GM19043 (cell line): Measurements from ENCODE around the gene EFCAB6.

Experiments
- ATAC-seq: cut with Tn5 transposase; IDR thresholded peaks from one replicate; pipeline ENCODE4 v1.9.1; 2021; ENCODE audit warnings: low read depth; ENCODE audit not compliant: unreplicated experiment

EFCAB6 gene

GRCh38 chr22:43490311-43490710 is 321.8 kb downstream of the EFCAB6 start:
- no peak for ATAC-seq

DNA sequence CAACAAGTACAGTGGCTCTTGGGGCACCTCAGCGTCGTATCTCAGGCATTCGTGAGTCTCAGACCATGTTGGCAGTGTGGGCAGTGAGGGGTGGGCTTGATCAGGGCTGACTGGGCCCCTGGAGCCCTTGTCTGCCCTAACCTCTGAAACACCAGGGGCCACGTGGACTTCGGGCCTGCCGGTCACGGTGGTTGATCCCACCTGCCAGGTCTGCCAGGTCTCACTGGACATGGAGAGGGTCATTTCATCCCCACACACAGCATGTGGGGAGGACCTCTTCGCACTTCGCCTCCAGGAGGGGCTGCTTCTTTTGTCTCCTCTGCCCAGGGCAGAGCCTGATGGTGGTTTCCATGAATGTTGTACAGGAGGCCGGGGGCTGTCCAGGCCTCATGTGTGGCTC is 323.2 kb downstream of the EFCAB6 start:
- no peak for ATAC-seq

GRCh38 chr22:43488031-43488866 is 323.9 kb downstream of the EFCAB6 start:
- ATAC-seq = no peak

DNA sequence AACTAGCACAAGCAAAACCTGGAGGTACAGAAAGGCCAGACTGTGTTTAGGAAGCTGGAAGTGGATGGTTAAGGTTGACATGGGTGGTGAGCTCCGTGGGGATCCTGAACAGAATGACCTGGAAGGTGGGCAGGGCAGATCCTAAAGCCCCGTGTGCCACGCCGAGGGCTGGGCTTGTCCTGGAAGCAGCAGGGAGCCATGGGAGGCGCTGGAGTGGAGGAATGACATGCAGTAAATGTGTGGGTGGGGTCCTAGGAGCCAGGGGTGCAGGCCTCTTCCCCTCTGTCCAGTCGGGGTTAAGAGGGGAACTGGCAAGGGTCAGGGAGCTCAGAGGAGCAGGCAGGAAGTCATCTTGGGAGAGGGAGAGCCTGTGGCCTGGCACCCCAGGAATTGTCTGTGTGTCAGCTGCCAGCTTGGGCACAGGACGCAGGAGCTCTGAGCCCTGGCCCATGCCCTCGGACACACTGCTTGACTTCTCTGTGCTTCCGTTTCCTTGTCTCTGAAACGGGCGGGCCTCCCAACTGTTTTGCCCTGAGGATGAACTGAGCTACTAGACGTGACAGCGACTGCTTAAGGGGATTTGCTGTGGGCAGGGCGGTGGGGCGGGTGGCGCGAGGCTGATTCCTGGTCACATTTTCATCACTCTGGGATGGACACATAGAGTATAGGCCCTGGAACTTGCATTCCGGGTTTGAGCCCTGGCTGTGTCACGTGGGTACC is 324.6 kb downstream of the EFCAB6 start:
- no peak for ATAC-seq

- no peak for ATAC-seq
These were observed 326.5 kb downstream of the EFCAB6 start for GRCh38 chr22:43485502-43486089.

- no peak for ATAC-seq
These were observed 327.9 kb downstream of the EFCAB6 start for GRCh38 chr22:43484227-43484626.

DNA sequence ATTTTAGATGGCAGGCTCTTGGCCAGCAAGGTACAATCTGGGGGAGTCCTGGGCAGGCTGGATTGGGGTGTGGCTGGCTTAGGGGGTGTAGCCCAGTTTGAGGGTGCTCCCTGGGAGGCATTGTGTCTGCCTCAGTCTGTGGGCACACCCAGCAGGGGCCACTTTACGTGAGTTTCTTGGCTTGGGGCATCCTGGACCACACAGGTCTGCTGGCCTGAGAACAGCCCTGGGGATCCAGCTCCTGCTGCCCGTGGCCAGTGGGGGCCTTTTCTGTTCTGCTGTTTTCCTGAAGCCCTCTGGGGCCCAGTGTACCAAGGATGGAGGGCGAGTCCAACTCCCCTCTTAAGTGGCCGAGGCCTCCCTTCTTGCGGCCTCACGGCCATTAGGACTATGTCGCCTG is 328.4 kb downstream of the EFCAB6 start:
- no peak for ATAC-seq

GRCh38 chr22:43483266-43483665 is 328.8 kb downstream of the EFCAB6 start:
- no peak for ATAC-seq

- ATAC-seq = no peak
These were observed 329.8 kb downstream of the EFCAB6 start for GRCh38 chr22:43482318-43482625.

DNA sequence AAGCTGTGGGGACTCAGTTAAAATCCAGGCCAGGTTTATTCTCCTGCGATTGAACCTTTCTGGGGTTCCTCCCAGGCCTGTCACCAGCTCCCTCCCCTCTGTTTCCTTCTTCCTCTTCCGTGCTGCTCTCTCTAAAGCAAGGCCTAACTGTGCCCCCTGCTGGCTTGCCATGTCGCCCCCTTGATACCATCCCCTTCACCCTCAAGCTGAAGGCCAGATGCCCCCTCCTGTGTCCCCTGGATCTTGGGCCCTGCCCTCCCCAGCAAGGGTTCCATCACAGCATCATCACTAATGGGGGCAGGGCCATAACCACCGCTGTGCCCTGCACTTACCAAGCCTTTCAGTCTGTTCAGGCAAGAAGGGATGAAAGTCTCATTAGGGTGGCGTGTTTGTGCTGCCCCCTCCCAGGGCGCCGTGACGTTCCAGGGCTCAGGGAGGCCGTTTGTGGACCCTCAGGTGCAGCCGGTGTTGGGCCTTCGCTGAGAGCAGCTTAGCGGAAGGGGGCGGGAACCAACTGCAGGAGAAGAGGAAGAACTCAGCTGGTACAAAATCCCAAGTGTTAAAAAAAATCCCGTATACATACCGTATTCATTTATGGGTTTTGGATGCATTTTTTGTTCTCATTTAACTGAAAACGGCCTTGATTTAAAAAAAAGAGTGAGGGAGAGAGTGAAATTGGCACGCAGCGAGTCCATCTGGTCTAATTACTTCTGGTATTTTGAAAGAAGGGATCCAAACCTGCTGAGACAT is 330.4 kb downstream of the EFCAB6 start:
- no peak for ATAC-seq

GRCh38 chr22:43479962-43480361 is 332.1 kb downstream of the EFCAB6 start:
- no peak for ATAC-seq

GRCh38 chr22:43479301-43479950 is 332.7 kb downstream of the EFCAB6 start:
- no peak for ATAC-seq
